HG03442 (cell line): ENCODE measurements around the gene TSNAXIP1.

Experiments
- ATAC-seq: cut with Tn5 transposase; IDR thresholded peaks from one replicate; pipeline ENCODE4 v1.9.1; 2021; ENCODE audit warnings: mild to moderate bottlenecking, moderate library complexity; ENCODE audit not compliant: unreplicated experiment

TSNAXIP1 gene

GRCh38 chr16:67806428-67807147 is at the start of gene TSNAXIP1, which contains the start of gene RANBP10:
TSS of gene TSNAXIP1 (plus strand) at chr16:67806889. CDS start at chr16:67807150, 261 bp downstream.
TSS of gene RANBP10 (minus strand) at chr16:67806560. CDS start at chr16:67806536, 24 bp downstream.
- peak; percentile 87 for ATAC-seq

- no peak for ATAC-seq
These were observed 48.7 kb upstream of the TSNAXIP1 start for GRCh38 chr16:67758006-67758405.

GRCh38 chr16:67758966-67759365 is 47.7 kb upstream of the TSNAXIP1 start:
- ATAC-seq, result no peak

- ATAC-seq, result no peak
These were observed 46.3 kb upstream of the TSNAXIP1 start for GRCh38 chr16:67760206-67760955.

- no peak for ATAC-seq
These were observed 45.8 kb upstream of the TSNAXIP1 start for GRCh38 chr16:67760956-67761230.

GRCh38 chr16:67761924-67762323 is 44.8 kb upstream of the TSNAXIP1 start:
- ATAC-seq, result no peak

GRCh38 chr16:67762385-67762784 is 44.3 kb upstream of the TSNAXIP1 start:
- no peak for ATAC-seq

GRCh38 chr16:67763066-67763465 is 43.6 kb upstream of the TSNAXIP1 start:
- no peak for ATAC-seq

GRCh38 chr16:67764158-67764667 is 42.5 kb upstream of the TSNAXIP1 start:
- no peak for ATAC-seq

GRCh38 chr16:67766291-67766690 is 40.4 kb upstream of the TSNAXIP1 start:
- no peak for ATAC-seq

- ATAC-seq, result no peak
These were observed 38.7 kb upstream of the TSNAXIP1 start for GRCh38 chr16:67767953-67768352.

GRCh38 chr16:67770346-67770991 is 36.2 kb upstream of the TSNAXIP1 start:
- no peak for ATAC-seq

GRCh38 chr16:67773099-67773498 is 33.6 kb upstream of the TSNAXIP1 start:
- ATAC-seq, result no peak

GRCh38 chr16:67773569-67774456 is 32.9 kb upstream of the TSNAXIP1 start:
- no peak for ATAC-seq

GRCh38 chr16:67774457-67774853 is 32.2 kb upstream of the TSNAXIP1 start:
- no peak for ATAC-seq

- no peak for ATAC-seq
These were observed 31.4 kb upstream of the TSNAXIP1 start for GRCh38 chr16:67775273-67775672.

- ATAC-seq, result no peak
These were observed 27.3 kb upstream of the TSNAXIP1 start for GRCh38 chr16:67779256-67780014.

GRCh38 chr16:67780847-67781564 is 25.7 kb upstream of the TSNAXIP1 start:
- ATAC-seq, result no peak

- peak; percentile 59 for ATAC-seq
These were observed 25.1 kb upstream of the TSNAXIP1 start for GRCh38 chr16:67781565-67781921.
